Measurements from ENCODE around the gene MRPL45.
"Not testable (repeated sequence)": the region's sequence is repeated elsewhere in the genome, so short reads cannot be mapped to it uniquely, and the experiment has no call there.

The MRPL45 gene

GRCh38 chr17:38296834-38297517, at the start of gene MRPL45:
TSS of gene MRPL45 (plus strand) at chr17:38297168. CDS start at chr17:38297184, 16 bp downstream.
- H3K27me3 ChIP-seq (ENCODE audit: insufficient read depth, low read depth, severe bottlenecking); H3K9me3 ChIP-seq (ENCODE audit: severe bottlenecking); H3K36me3 ChIP-seq: not testable (repeated sequence)
- peak within 1 kb of the TSS; percentile 75 for H3K4me3 ChIP-seq (ENCODE audit: low read depth, low read length)
- peak within 1 kb of the TSS; percentile 52; the same call in 1 of the 2 replicates for H3K27ac ChIP-seq
- peak; percentile 97 for DNase-seq

- not testable (repeated sequence) for DNase-seq; H3K27me3 ChIP-seq (ENCODE audit: insufficient read depth, low read depth, severe bottlenecking); H3K36me3 ChIP-seq; H3K9me3 ChIP-seq (ENCODE audit: severe bottlenecking); H3K4me3 ChIP-seq (ENCODE audit: low read depth, low read length)
- peak overlapping the region; percentile 86 for H3K27ac ChIP-seq
These were observed 43.8 kb upstream of the MRPL45 start for GRCh38 chr17:38253191-38253590.

- not testable (repeated sequence) for H3K9me3 ChIP-seq (ENCODE audit: severe bottlenecking); H3K27me3 ChIP-seq (ENCODE audit: insufficient read depth, low read depth, severe bottlenecking); H3K4me3 ChIP-seq (ENCODE audit: low read depth, low read length); DNase-seq; H3K36me3 ChIP-seq
- peak overlapping the region; percentile 91 for H3K27ac ChIP-seq
These were observed 42.6 kb upstream of the MRPL45 start for GRCh38 chr17:38254357-38254756.

- not testable (repeated sequence) for H3K27ac ChIP-seq; H3K27me3 ChIP-seq (ENCODE audit: insufficient read depth, low read depth, severe bottlenecking); H3K36me3 ChIP-seq; H3K9me3 ChIP-seq (ENCODE audit: severe bottlenecking); H3K4me3 ChIP-seq (ENCODE audit: low read depth, low read length)
- DNase-seq = peak; percentile 95
These were observed 39.9 kb upstream of the MRPL45 start for GRCh38 chr17:38257013-38257621.

GRCh38 chr17:38265974-38266506, 30.9 kb upstream of the MRPL45 start:
- not testable (repeated sequence) for DNase-seq; H3K9me3 ChIP-seq (ENCODE audit: severe bottlenecking); H3K36me3 ChIP-seq; H3K4me3 ChIP-seq (ENCODE audit: low read depth, low read length); H3K27me3 ChIP-seq (ENCODE audit: insufficient read depth, low read depth, severe bottlenecking); H3K27ac ChIP-seq

GRCh38 chr17:38266571-38266970, 30.4 kb upstream of the MRPL45 start:
- not testable (repeated sequence) for H3K4me3 ChIP-seq (ENCODE audit: low read depth, low read length); H3K27me3 ChIP-seq (ENCODE audit: insufficient read depth, low read depth, severe bottlenecking); DNase-seq

GRCh38 chr17:38268138-38268537, 28.8 kb upstream of the MRPL45 start:
- H3K4me3 ChIP-seq (ENCODE audit: low read depth, low read length) = not testable (repeated sequence)

More at GRCh38 chr17:38266571-38266970, 30.4 kb upstream of the MRPL45 start:
- H3K36me3 ChIP-seq; H3K27ac ChIP-seq; H3K9me3 ChIP-seq (ENCODE audit: severe bottlenecking): not testable (repeated sequence)

GRCh38 chr17:38269045-38269444, 27.9 kb upstream of the MRPL45 start:
- not testable (repeated sequence) for DNase-seq; H3K27me3 ChIP-seq (ENCODE audit: insufficient read depth, low read depth, severe bottlenecking); H3K27ac ChIP-seq; H3K36me3 ChIP-seq; H3K4me3 ChIP-seq (ENCODE audit: low read depth, low read length); H3K9me3 ChIP-seq (ENCODE audit: severe bottlenecking)

More at GRCh38 chr17:38268138-38268537, 28.8 kb upstream of the MRPL45 start:
- not testable (repeated sequence) for H3K9me3 ChIP-seq (ENCODE audit: severe bottlenecking); H3K36me3 ChIP-seq; H3K27me3 ChIP-seq (ENCODE audit: insufficient read depth, low read depth, severe bottlenecking); H3K27ac ChIP-seq; DNase-seq

- H3K4me3 ChIP-seq (ENCODE audit: low read depth, low read length); H3K36me3 ChIP-seq; H3K27ac ChIP-seq; DNase-seq; H3K9me3 ChIP-seq (ENCODE audit: severe bottlenecking); H3K27me3 ChIP-seq (ENCODE audit: insufficient read depth, low read depth, severe bottlenecking): not testable (repeated sequence)
These were observed 27.4 kb upstream of the MRPL45 start for GRCh38 chr17:38269552-38269951.

GRCh38 chr17:38285994-38286393, 11.0 kb upstream of the MRPL45 start:
- H3K27ac ChIP-seq, DNase-seq: not testable (repeated sequence)

GRCh38 chr17:38286501-38287091, 10.4 kb upstream of the MRPL45 start:
- not testable (repeated sequence) for H3K4me3 ChIP-seq (ENCODE audit: low read depth, low read length); H3K27me3 ChIP-seq (ENCODE audit: insufficient read depth, low read depth, severe bottlenecking); H3K9me3 ChIP-seq (ENCODE audit: severe bottlenecking); H3K27ac ChIP-seq; H3K36me3 ChIP-seq
- DNase-seq = peak; percentile 40

More at GRCh38 chr17:38285994-38286393, 11.0 kb upstream of the MRPL45 start:
- H3K4me3 ChIP-seq (ENCODE audit: low read depth, low read length); H3K36me3 ChIP-seq; H3K9me3 ChIP-seq (ENCODE audit: severe bottlenecking); H3K27me3 ChIP-seq (ENCODE audit: insufficient read depth, low read depth, severe bottlenecking): not testable (repeated sequence)

Data from WERI-Rb-1 (cell line).